Progenitor cell of endocrine pancreas (in vitro differentiated cells): ENCODE results near the gene ANO2. TPM values are rescaled to one million over a fixed set of nuclear protein-coding genes. Genes with fewer than 3 reads are reported as not detected.

ENCODE experiments used
- DNase-seq: peaks from one replicate; pipeline ENCODE4 v3.0.0; 2021; ENCODE audit warnings: low spot score; ENCODE audit not compliant: unreplicated experiment
- H3K27ac Mint-ChIP-seq: 2 replicates; pipeline ENCODE4 v1.8.0; 2021; ENCODE audit warnings: mild to moderate bottlenecking, moderate library complexity, mixed read lengths
- H3K27me3 Mint-ChIP-seq: 2 replicates; pipeline ENCODE4 v1.8.0; 2021; ENCODE audit warnings: mixed read lengths
- H3K36me3 Mint-ChIP-seq: 2 replicates; pipeline ENCODE4 v1.8.0; 2022; ENCODE audit warnings: mixed read lengths; ENCODE audit not compliant: insufficient read depth
- H3K4me1 Mint-ChIP-seq: 2 replicates; pipeline ENCODE4 v1.8.0; 2021; ENCODE audit warnings: low read depth, mixed read lengths
- H3K4me3 Mint-ChIP-seq: 2 replicates; pipeline ENCODE4 v1.8.0; 2021; ENCODE audit warnings: low read depth, mild to moderate bottlenecking, moderate library complexity, mixed read lengths
- H3K9me3 Mint-ChIP-seq: 2 replicates; pipeline ENCODE4 v1.8.0; 2021; ENCODE audit warnings: low read depth, mixed read lengths
- CTCF ChIP-seq: fragments of 200-600 bp; sonication (generic); IDR thresholded peaks from one replicate; pipeline ENCODE4 v1.5.0; 2021; ENCODE audit warnings: antibody characterized with exemption, mild to moderate bottlenecking; ENCODE audit not compliant: unreplicated experiment
- total RNA-seq: library from RNA; stranded (reverse); gene quantifications from 2 replicates; pipeline ENCODE4 v1.2.1, GENCODE V29; 2021

ANO2 gene
- total RNA-seq, 1 donor from 2014 or later, result 2.8 TPM

- peaks cover 68% of the 10 kb centered on the region for H3K27me3 Mint-ChIP-seq
- no peak for TF ChIP-seq CTCF
- no peak for DNase-seq
- peaks cover 6% of the 10 kb centered on the region for H3K4me1 Mint-ChIP-seq
- H3K9me3 Mint-ChIP-seq, result no peaks in the 10 kb centered on the region
- H3K4me3 Mint-ChIP-seq, result peak overlapping the region; percentile 83
- no peaks in the 10 kb centered on the region for H3K36me3 Mint-ChIP-seq
- peak overlapping the region; percentile 62 for H3K27ac Mint-ChIP-seq
Observed at GRCh38 chr12:5944688-5945070, 380 bp downstream of the ANO2 start.

GRCh38 chr12:5944053-5944452, 1.0 kb downstream of the ANO2 start:
- Mint-ChIP-seq H3K36me3 (no peaks in the 10 kb centered on the region), H3K4me3 (peak overlapping the region; percentile 83), H3K27me3 (peaks cover 65% of the 10 kb centered on the region)

GRCh38 chr12:5941907-5942306, 3.2 kb downstream of the ANO2 start:
- Mint-ChIP-seq H3K27ac (no peak overlapping the region), H3K9me3 (no peaks in the 10 kb centered on the region), H3K4me3 (no peak overlapping the region), H3K4me1 (peaks cover 6% of the 10 kb centered on the region), H3K36me3 (no peaks in the 10 kb centered on the region), H3K27me3 (peaks cover 51% of the 10 kb centered on the region)
- DNase-seq, result no peak
- no peak for TF ChIP-seq CTCF

More at GRCh38 chr12:5944053-5944452, 1.0 kb downstream of the ANO2 start:
- Mint-ChIP-seq H3K27ac (peak overlapping the region; percentile 62), H3K9me3 (no peaks in the 10 kb centered on the region), H3K4me1 (peaks cover 6% of the 10 kb centered on the region)
- DNase-seq, result no peak
- no peak for TF ChIP-seq CTCF

- Mint-ChIP-seq H3K36me3 (no peaks in the 10 kb centered on the region), H3K9me3 (no peaks in the 10 kb centered on the region), H3K4me3 (no peak overlapping the region), H3K27me3 (peaks cover 58% of the 10 kb centered on the region), H3K4me1 (peaks cover 13% of the 10 kb centered on the region), H3K27ac (no peak overlapping the region)
- no peak for TF ChIP-seq CTCF
- no peak for DNase-seq
Observed at GRCh38 chr12:5927732-5928516, 17.1 kb downstream of the ANO2 start.

- H3K9me3 Mint-ChIP-seq, result no peaks in the 10 kb centered on the region
- no peak for TF ChIP-seq CTCF
- no peaks in the 10 kb centered on the region for H3K36me3 Mint-ChIP-seq
- peaks cover 13% of the 10 kb centered on the region for H3K4me1 Mint-ChIP-seq
- no peak overlapping the region for H3K27ac Mint-ChIP-seq
- DNase-seq, result no peak
- H3K4me3 Mint-ChIP-seq, result no peak overlapping the region
- H3K27me3 Mint-ChIP-seq, result peaks cover 48% of the 10 kb centered on the region
Observed at GRCh38 chr12:5925646-5926045, 19.4 kb downstream of the ANO2 start.
